NCI-H1694 (cell line): ENCODE data around the gene DENND4A.

Experiments
- DNase-seq: peaks from one replicate; lab custom pipeline; 2025; lab: John Stamatoyannopoulos, UW

The DENND4A gene

GRCh38 chr15:65792138-65792987, at the start of gene DENND4A:
TSS of gene DENND4A (minus strand) at chr15:65792293. CDS start at chr15:65756450, 35,843 bp downstream.
- DNase-seq, result peak; percentile 95

DNA sequence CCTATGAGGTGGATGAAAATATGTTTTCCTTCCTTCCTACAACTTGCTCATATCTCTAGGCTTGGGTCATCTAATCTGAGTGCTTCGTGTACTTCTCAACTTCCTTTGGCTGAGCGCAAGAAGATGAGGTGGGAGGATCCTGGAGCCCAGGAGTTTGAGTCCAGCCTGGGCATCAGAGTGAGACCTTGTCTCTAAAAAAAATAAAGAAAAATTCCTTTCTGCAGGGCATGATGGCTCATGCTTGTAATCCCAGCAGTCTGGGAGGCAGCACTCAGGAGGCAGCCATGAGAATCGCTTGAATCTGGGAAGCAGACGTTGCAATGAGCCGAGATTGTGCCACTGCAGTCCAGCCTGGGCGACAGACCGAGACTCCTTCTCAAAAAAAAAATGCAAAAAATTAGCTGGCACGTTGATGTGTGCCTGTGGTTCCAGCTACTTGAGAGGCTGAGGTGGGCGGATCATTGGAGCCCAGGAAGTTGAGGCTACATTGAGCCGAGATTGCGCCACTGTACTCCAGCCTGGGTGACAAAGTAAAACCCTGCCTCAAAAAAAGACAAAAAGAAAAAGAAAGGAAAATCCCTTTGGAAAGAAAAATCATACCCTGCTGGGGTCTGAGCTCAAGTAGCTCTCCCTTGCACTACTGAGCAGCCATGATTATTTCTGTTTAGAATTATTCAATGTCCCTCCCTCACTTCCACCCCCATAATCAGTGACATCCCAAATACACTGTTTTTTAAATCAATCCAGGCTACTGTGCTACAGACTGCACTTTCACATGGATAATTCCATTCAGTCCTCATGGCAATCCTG, 49.2 kb upstream of the DENND4A start:
- DNase-seq, result no peak

GRCh38 chr15:65839985-65840384, 47.9 kb upstream of the DENND4A start:
- no peak for DNase-seq

GRCh38 chr15:65839354-65839901, 47.3 kb upstream of the DENND4A start:
- no peak for DNase-seq

DNA sequence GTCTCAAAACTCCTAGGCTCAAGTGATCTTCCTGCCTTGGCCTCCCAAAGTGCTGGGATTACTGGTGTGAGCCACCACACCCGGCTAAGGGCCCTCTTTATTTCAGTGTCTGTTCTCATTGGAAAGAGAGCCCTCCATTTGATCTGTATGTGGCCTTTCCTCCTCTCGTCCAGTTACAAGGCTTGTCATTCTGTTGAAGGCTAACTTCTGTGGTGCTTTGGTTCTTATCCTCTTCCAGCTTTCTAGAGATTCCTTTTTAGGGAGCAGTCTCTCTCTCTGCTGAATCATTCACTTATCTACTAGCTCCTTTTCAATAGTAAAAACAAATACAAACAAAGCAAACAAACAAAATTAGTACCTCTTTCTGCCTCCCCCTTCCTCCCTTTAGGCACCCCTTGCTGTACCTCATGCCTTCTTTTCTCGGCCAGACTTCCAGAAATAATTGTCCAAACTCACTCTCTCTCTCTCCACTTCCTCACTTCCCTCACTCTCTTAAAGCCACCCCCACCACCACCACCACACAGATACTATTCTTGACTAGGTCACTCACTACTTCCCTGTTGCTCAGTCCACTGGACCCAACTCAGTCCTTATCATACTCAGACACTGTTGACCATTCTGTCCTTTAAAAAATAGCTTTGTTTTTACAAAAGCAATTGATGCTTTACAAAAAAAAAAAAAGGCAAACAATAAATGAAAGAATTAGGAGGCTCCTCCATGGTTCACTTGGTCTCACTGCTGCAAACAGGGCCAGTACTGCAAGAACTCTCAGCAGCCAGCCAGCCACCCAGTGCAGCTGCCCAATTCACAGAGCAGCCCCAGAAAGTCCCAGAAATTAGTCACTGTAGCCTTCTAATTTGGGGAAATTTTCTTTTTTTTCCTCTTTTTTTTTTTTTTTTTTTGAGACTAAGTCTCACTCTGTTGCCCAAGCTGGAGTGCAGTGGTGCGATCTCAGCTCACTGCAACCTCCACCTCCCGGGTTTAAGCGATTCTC, 45.5 kb upstream of the DENND4A start:
- DNase-seq, result no peak

GRCh38 chr15:65836665-65837064, 44.6 kb upstream of the DENND4A start:
- DNase-seq, result no peak

- DNase-seq, result peak; percentile 13
Observed at GRCh38 chr15:65835447-65835846, 43.4 kb upstream of the DENND4A start.

- DNase-seq, result no peak
Observed at GRCh38 chr15:65834603-65835282, 42.6 kb upstream of the DENND4A start.

- peak; percentile 52 for DNase-seq
Observed at GRCh38 chr15:65833501-65834205, 41.6 kb upstream of the DENND4A start.

- peak; percentile 93 for DNase-seq
Observed at GRCh38 chr15:65832549-65833364, 40.7 kb upstream of the DENND4A start.

DNA sequence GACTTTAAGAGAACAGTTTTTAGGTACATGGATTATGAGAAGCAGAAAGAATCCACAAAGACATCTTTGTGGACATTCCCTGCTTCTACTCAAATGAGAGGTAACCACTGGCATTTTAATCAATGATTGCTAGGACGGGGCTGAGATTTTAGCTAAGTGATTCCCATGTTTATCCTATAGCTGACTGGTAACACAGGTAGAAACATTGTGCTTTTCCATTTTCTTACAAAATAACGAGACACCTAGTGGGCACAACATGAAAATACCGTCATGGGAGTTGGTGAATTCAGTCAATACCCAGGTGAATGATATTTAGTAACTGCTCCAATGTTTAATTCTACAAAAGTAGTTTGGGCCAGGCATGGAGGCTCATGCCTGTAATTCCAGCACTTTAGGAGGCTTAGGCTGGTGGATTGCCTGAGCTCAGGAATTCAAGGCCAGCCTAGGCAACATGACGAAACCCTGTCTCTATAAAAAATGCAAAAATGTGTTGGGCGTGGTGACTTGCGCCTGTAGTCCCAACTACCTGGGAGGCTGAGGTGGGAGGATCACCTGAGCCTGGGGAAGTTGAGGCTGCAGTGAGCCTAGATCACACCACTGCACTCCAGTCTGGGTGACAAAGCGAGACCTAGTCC, 37.2 kb upstream of the DENND4A start:
- DNase-seq, result no peak

DNA sequence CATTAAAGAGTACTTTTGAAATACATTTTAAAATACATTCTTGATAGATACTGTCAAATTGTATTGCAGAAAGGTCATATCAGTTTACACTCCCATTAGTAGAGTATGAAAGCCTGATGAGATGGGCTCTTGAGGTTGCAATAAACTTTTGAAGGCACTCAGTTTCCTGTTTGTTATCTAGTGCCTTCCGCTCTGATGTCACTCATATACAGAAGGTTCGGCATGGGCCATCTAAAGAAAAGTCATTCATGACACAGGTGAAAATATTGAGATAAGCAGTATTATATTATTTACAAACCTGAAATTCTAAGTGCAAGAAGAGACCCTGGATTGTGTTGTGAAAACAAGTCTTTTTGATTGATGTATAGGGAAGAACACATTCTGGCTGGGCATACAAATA, 36.5 kb upstream of the DENND4A start:
- DNase-seq, result no peak

GRCh38 chr15:65827065-65827464, 35.0 kb upstream of the DENND4A start:
- DNase-seq, result no peak

DNA sequence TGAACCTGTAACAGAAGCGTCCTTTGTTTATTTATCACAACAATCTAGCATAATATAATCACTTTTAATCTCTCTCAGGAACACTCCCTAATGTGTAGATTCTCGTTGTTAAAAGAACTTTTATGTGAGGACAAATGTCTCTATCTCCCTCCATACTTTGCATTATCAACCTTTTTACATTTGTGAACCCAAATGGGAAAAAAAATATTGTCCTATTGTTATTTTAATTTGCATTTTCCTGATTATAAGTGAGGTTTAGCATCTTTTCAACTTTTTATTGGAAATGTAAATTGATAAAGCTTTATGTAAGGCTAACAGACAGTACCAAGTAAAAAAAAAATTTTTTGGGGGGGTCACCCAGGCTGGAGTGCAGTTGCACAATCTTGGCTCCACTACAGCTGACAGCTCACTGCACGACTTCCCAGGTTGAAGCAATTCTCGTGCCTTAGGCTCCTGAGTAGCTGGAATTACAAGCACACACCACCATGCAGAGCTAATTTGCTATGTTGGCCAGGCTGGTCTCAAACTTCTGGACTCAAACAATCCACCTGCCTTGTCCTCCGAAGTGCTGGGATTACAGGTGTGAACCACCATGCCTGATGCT, 33.0 kb upstream of the DENND4A start:
- no peak for DNase-seq

DNA sequence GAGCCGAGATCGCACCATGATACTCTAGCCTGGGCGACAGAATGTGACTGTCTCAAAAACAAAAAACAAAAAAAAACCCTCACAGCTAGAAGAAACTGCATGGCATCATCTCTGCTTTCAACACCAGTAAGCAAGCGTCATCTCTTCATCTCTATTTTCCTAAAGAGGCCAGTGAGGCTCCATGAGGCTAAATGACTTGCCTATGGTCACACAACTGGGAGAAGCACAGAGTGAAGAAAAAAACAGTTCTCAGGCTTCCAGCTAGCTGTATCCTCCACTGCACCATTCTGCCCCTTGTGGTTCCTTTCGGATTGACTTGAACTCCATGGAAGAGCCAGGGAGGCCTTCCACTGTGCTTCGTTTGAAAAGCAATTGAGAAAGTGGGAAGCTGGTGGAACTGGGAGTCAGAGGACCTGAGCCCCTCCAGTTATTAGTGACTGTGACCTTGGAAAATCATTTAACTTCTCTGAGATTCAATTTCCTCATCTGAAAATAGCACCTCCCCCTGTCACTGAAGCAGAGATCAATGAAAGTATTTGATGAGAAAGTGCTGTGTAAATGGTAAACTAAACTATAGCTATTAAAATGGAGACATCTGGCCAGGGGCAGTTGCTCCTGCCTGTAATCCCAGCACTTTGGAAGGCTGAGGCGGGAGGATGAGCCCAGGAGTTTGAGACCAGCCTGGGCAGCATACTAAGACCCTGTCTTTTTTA, 32.1 kb upstream of the DENND4A start:
- DNase-seq, result peak; percentile 52

DNA sequence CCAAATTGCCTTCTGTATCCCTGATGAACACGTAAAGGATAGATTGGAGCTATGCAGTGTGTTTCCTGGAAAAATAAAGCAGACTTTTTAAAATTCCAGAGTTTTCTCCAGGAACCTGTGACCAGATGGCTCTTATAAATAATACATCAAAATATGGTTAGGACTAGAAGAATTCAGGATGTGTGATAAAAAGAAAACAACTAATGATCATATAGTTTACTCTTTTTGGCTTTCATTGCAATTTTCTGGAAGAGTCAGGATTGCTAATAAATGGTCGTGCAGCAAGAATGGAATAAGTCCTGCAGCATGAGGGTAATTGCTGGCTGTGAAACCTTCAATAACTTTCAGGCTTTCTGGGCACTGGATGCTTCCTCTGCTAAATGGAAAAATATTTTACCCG, 30.2 kb upstream of the DENND4A start:
- DNase-seq, result no peak

GRCh38 chr15:65821070-65821469, 29.0 kb upstream of the DENND4A start:
- no peak for DNase-seq

DNA sequence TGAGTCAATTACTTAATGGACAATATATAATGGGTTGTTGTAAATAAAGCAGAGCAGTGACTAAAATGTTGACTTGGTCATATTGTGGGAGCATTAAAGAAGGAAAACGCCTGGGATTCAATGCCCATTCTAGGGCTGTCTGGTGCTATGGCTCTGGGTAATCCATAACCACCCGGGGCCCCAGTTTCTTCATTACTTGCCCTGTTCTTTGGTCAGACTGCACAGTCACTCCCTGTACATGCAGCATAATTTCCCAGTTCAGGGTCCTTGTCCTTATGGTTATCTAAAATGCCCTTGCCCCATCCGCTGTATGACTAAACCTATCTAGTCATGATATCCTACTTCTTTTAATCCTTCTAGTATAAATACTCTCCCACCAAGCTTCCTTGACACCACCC, 27.5 kb upstream of the DENND4A start:
- no peak for DNase-seq
